K562 (cell line): ENCODE results near the gene LMCD1. TPM values are rescaled to one million over a fixed set of nuclear protein-coding genes. Genes with fewer than 3 reads are reported as not detected.

ENCODE experiments used
- ATAC-seq: fragments of 200-7000 bp; cut with Tn5 transposase; 3 replicates; pipeline ENCODE4 v1.9.1; 2020; ENCODE audit warnings: moderate library complexity
- BruUV-seq: library from RNA; stranded (reverse); fragments of 400-500 nt; replicated peaks from 2 replicates; lab custom pipeline; 2021; lab: Mats Ljungman, UMichigan
- CTCF ChIA-PET: fragments of 300-600 bp; formaldehyde crosslinking; extraction: SDS; loops from one replicate; lab custom pipeline; 2021; ENCODE audit warnings: low intra/inter-chr PET ratio; lab: Yijun Ruan, JAX
- POLR2A ChIA-PET: fragments of 300-600, 350-650 bp; sonication (Branson Sonifier 250); formaldehyde crosslinking; extraction: SDS; loops from one replicate; lab custom pipeline; 2021; ENCODE audit warnings: antibody characterized with exemption, inconsistent platforms; lab: Yijun Ruan, JAX
- DNase-seq, 4 experiments: peaks; one replicate each; pipeline versions ENCODE4 v3.0.0 to v3.0.0-alpha.2; 2011 to 2018; ENCODE audit warnings: low spot score in 3 of 4, mixed read lengths in 3 of 4; ENCODE audit errors: extremely low read depth in 1 of 4
- FAIRE-seq: peaks from 2 replicates; lab custom pipeline; 2011; peaks lifted over from hg19 to GRCh38; lab: Jason Lieb, UNC
- H2AFZ ChIP-seq: 2 replicates; pipeline ENCODE4 v1.6.0; 2011; ENCODE audit warnings: low read depth, low read length, control low read depth, inconsistent platforms
- H3K27ac ChIP-seq: fragments of 200-600 bp; 3 replicates; pipeline ENCODE4 v1.8.0; 2011; ENCODE audit warnings: low read depth, mild to moderate bottlenecking, control low read depth, inconsistent platforms, low read length, moderate library complexity, mixed read lengths; ENCODE audit errors: extremely low read depth
- H3K27me3 ChIP-seq, 2 experiments: fragments of 300-600 bp in 1 of 2; 2 replicates in 1 of 2; 3 replicates in 1 of 2; pipeline versions ENCODE4 v1.6.0 to v1.8.0; 2011; ENCODE audit warnings: inconsistent platforms in 2 of 2, low read length in 2 of 2, mild to moderate bottlenecking in 1 of 2, mixed read lengths in 1 of 2, moderate library complexity in 1 of 2; ENCODE audit not compliant: control insufficient read depth in 2 of 2, insufficient read depth in 2 of 2
- H3K36me3 ChIP-seq: fragments of 300-600 bp; 3 replicates; pipeline ENCODE4 v1.8.0; 2011; ENCODE audit warnings: mild to moderate bottlenecking, low read length, inconsistent platforms; ENCODE audit not compliant: control insufficient read depth, insufficient read depth
- H3K4me1 ChIP-seq, 2 experiments: fragments of 200-600 bp in 1 of 2; replicated peaks in 1 of 2; 2 replicates in 1 of 2; 3 replicates in 1 of 2; pipeline versions ENCODE4 v1.5.1 to v1.8.0; 2011; ENCODE audit warnings: inconsistent platforms in 2 of 2, low read length in 2 of 2, mild to moderate bottlenecking in 1 of 2, mixed read lengths in 1 of 2, moderate library complexity in 1 of 2; ENCODE audit not compliant: control insufficient read depth in 2 of 2, insufficient read depth in 2 of 2
- H3K4me2 ChIP-seq: 2 replicates; pipeline ENCODE4 v1.6.1; 2011; ENCODE audit warnings: low read length, control low read depth, inconsistent platforms, mixed read lengths; ENCODE audit not compliant: insufficient read depth
- H3K4me3 ChIP-seq: fragments of 200-600 bp; sonication (generic), shearing (Covaris generic); 2 replicates; pipeline ENCODE4 v1.5.1; 2016; ENCODE audit warnings: control low read depth, inconsistent platforms
- H3K79me2 ChIP-seq: fragments of 200-600 bp; 3 replicates; pipeline ENCODE4 v1.8.0; 2011; ENCODE audit warnings: low read length, inconsistent platforms; ENCODE audit not compliant: control insufficient read depth, insufficient read depth
- H3K9ac ChIP-seq, 2 experiments: 2 replicates each; pipeline versions ENCODE4 v1.6.0 to v1.6.1; 2011; ENCODE audit warnings: low read depth in 2 of 2, low read length in 2 of 2, control low read depth in 1 of 2, inconsistent platforms in 1 of 2, mild to moderate bottlenecking in 1 of 2, mixed read lengths in 1 of 2; ENCODE audit not compliant: insufficient read depth in 1 of 2
- H3K9me1 ChIP-seq: one replicate; pipeline ENCODE4 v1.6.0; 2011; ENCODE audit warnings: inconsistent platforms, mild to moderate bottlenecking, low read length, moderate library complexity; ENCODE audit not compliant: control insufficient read depth, insufficient read depth
- H3K9me3 ChIP-seq: replicated peaks from 2 replicates; pipeline ENCODE4 v1.5.1; 2011; ENCODE audit warnings: low read depth, low read length, inconsistent platforms; ENCODE audit not compliant: control insufficient read depth, insufficient read depth
- H4K20me1 ChIP-seq: replicated peaks from 2 replicates; pipeline ENCODE4 v1.6.1; 2011; ENCODE audit warnings: low read length, inconsistent platforms, mixed read lengths; ENCODE audit not compliant: control insufficient read depth, insufficient read depth
- BRD9 ChIP-seq: fragments of 450-650 bp; IDR thresholded peaks from 2 replicates; pipeline ENCODE4 v1.6.1; 2018; ENCODE audit warnings: low read depth; ENCODE audit not compliant: partially characterized antibody
- DIDO1 ChIP-seq: fragments of 450-650 bp; IDR thresholded peaks from 2 replicates; pipeline ENCODE4 v1.6.1; 2016; ENCODE audit warnings: low read depth, missing biosample characterization, missing genetic modification characterization
- GABPB1 ChIP-seq: sonication (generic); formaldehyde crosslinking; IDR thresholded peaks from 2 replicates; pipeline ENCODE4 v1.8.0; 2022; ENCODE audit warnings: mild to moderate bottlenecking, missing genetic modification reagents
- NUFIP1 ChIP-seq: fragments of 450-650 bp; IDR thresholded peaks from 2 replicates; pipeline ENCODE4 v1.6.1; 2018; ENCODE audit not compliant: partially characterized antibody
- WGBS: fragments of 100-300 bp; shearing (Covaris generic); methylation state at CpG from one replicate; pipeline ENCODE4 v1.1.6; 2016; ENCODE audit warnings: low coverage, mixed read lengths; ENCODE audit not compliant: insufficient coverage; ENCODE audit errors: missing lambda C conversion rate; 5-methylcytosine and 5-hydroxymethylcytosine counted together
- in situ Hi-C: fragments of 300-500 bp; cut with MboI; formaldehyde crosslinking; loops from 4 replicates; pipeline ENCODE4 v1.15.0; 2018; ENCODE audit warnings: inconsistent platforms, mixed read lengths
- intact Hi-C: fragments of 100-400 bp; cut with micrococcal nuclease; formaldehyde crosslinking; loops from 2 replicates; pipeline ENCODE4 v1.14.2; 2022
- polyA plus RNA-seq, 8 experiments: library from polyadenylated mRNA; depleted of rRNA in 4 of 8; stranded (reverse) in 5 of 8; unstranded in 3 of 8; fragments of >200 nt; fragmentation: Nextera tagmentation in 2 of 8; fragmentation: Illumina TruSeq in 1 of 8; extraction: Ambion mirVana in 2 of 8; extraction: Trizol in 1 of 8; gene quantifications; 2 replicates each; pipeline versions ENCODE4 v1.2.1 to v1.2.3, GENCODE V29; 2011 to 2014; ENCODE audit warnings: inconsistent platforms in 1 of 8, missing spikeins in 1 of 8
- total RNA-seq, 7 experiments: library from RNA; depleted of rRNA in 6 of 7; stranded (reverse); fragments of >200 nt in 6 of 7; fragmentation: Illumina TruSeq in 2 of 7; extraction: Trizol in 2 of 7; gene quantifications; 2 replicates each; pipeline versions ENCODE4 v1.2.1 to v1.2.3, GENCODE V29; 2011 to 2021; ENCODE audit warnings: low replicate concordance in 1 of 7
- TF ChIP-seq, protein P1 (sequence below): fragments of 250-450 bp; sonication (Bioruptor Pico); IDR thresholded peaks from 2 replicates; pipeline ENCODE4 v1.5.0; 2021
- TF ChIP-seq, protein P2 (sequence below), 2 experiments: fragments of 450-650 bp in 1 of 2; sonication (generic) in 1 of 2; formaldehyde crosslinking in 1 of 2; IDR thresholded peaks; 2 replicates each; pipeline versions ENCODE4 v1.7.1 to v1.9.0; 2016 to 2022; ENCODE audit warnings: inconsistent platforms in 1 of 2, mild to moderate bottlenecking in 1 of 2, missing genetic modification reagents in 1 of 2

Gene LMCD1
- total and polyA plus RNA-seq, 9 of the 15 experiments (the other 6 are each of a cell fraction or from before 2014, with no cell fraction given): 0.60 TPM; not detected in 8

DNA sequence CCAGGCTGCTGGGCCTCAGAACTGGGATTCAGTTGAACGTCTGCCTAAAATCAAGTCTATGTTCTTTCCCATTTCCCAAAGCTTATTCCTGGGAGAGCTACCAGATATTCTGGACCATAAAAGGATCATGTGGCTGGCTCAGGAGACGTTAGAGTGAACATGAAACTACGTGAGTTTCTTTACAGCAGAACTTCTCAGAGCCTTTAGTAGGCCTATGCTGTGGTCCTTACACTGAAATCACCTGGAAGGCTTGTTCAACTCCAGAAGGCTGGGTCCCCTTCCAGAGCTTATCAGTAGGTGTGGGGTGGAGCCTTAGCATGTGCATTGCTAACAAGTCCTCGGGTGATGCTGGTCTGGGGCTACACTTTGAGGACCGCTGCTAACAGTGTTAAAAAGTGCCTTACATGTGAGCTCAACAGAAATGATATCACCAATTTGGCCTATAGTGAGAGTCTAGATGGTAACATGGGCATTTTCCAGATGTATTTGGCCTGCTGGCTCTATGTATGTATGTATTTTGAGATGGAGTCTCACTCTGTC, 50.7 kb downstream of the LMCD1 start:
- in situ Hi-C loops: no loop called here
- no peak for TF ChIP-seq GABPB1
- TF ChIP-seq, protein P1, sequence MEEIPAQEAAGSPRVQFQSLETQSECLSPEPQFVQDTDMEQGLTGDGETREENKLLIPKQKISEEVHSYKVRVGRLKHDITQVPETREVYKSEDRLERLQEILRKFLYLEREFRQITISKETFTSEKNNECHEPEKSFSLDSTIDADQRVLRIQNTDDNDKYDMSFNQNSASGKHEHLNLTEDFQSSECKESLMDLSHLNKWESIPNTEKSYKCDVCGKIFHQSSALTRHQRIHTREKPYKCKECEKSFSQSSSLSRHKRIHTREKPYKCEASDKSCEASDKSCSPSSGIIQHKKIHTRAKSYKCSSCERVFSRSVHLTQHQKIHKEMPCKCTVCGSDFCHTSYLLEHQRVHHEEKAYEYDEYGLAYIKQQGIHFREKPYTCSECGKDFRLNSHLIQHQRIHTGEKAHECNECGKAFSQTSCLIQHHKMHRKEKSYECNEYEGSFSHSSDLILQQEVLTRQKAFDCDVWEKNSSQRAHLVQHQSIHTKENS (CRISPR knock-in tag): no peak
- peak; percentile 98 for TF ChIP-seq DIDO1 (tag)
- TF ChIP-seq, protein P2, sequence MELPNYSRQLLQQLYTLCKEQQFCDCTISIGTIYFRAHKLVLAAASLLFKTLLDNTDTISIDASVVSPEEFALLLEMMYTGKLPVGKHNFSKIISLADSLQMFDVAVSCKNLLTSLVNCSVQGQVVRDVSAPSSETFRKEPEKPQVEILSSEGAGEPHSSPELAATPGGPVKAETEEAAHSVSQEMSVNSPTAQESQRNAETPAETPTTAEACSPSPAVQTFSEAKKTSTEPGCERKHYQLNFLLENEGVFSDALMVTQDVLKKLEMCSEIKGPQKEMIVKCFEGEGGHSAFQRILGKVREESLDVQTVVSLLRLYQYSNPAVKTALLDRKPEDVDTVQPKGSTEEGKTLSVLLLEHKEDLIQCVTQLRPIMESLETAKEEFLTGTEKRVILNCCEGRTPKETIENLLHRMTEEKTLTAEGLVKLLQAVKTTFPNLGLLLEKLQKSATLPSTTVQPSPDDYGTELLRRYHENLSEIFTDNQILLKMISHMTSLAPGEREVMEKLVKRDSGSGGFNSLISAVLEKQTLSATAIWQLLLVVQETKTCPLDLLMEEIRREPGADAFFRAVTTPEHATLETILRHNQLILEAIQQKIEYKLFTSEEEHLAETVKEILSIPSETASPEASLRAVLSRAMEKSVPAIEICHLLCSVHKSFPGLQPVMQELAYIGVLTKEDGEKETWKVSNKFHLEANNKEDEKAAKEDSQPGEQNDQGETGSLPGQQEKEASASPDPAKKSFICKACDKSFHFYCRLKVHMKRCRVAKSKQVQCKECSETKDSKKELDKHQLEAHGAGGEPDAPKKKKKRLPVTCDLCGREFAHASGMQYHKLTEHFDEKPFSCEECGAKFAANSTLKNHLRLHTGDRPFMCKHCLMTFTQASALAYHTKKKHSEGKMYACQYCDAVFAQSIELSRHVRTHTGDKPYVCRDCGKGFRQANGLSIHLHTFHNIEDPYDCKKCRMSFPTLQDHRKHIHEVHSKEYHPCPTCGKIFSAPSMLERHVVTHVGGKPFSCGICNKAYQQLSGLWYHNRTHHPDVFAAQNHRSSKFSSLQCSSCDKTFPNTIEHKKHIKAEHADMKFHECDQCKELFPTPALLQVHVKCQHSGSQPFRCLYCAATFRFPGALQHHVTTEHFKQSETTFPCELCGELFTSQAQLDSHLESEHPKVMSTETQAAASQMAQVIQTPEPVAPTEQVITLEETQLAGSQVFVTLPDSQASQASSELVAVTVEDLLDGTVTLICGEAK (IDR thresholded peaks at IDR 0.05): peak; percentile 46; the same call in 1 of the 2 replicates
- TF ChIP-seq, protein P2 (CRISPR knock-in tag; IDR thresholded peaks at IDR 0.05): no peak
- TF ChIP-seq BRD9: no peak
- no peak for TF ChIP-seq NUFIP1

More for the DNA sequence above, 50.7 kb downstream of the LMCD1 start:
- ChIA-PET POLR2A (interaction anchor here (0.5 to 1.3 kb wide), 2 partner anchors 8 to 81 kb away, joined by 3 read pairs; no protein-coding TSS in a partner anchor), CTCF (no interaction called here)
- H3K9me3 ChIP-seq: no peaks in the 10 kb centered on the region
- no peaks in the 10 kb centered on the region for H3K79me2 ChIP-seq
- no peak for DNase-seq
- H3K27me3 ChIP-seq: peaks cover 10 to 65% of the 10 kb centered on the region in 2 experiments; a peak in 4 of 5 replicates
- no peak overlapping the region for H2AFZ ChIP-seq
- no peak overlapping the region for H3K4me3 ChIP-seq
- H3K27ac ChIP-seq: no peak overlapping the region
- no peak for FAIRE-seq
- peak; percentile 53 for ATAC-seq
- H3K4me2 ChIP-seq: no peak overlapping the region
- intact Hi-C loops: no loop called here
- BruUV-seq: no TSS peak
- H3K36me3 ChIP-seq: no peaks in the 10 kb centered on the region
- H3K9ac ChIP-seq: no peak overlapping the region
- H4K20me1 ChIP-seq: no peaks in the 10 kb centered on the region
- no peaks in the 10 kb centered on the region for H3K9me1 ChIP-seq
- no peaks in the 10 kb centered on the region for H3K4me1 ChIP-seq
- 1% methylated on average over 5 of the region's 5 CpGs for WGBS
